Germinal center (tissue), 1 donor: ENCODE measurements around the gene CFAP54.
"Not testable (repeated sequence)": the region's sequence is repeated elsewhere in the genome, so short reads cannot be mapped to it uniquely, and the experiment has no call there.

Source experiments
- DNase-seq: peaks from one replicate; pipeline ENCODE4 v3.0.0; 2012; ENCODE audit warnings: mixed read lengths, low spot score

The CFAP54 gene

GRCh38 chr12:96635844-96636243 lies 146.5 kb downstream of the CFAP54 start:
- DNase-seq = no peak

GRCh38 chr12:96636895-96637294 lies 147.5 kb downstream of the CFAP54 start:
- DNase-seq = no peak

- DNase-seq = no peak
Measured at GRCh38 chr12:96648923-96649322, 159.5 kb downstream of the CFAP54 start.

GRCh38 chr12:96652870-96653269 lies 163.5 kb downstream of the CFAP54 start:
- no peak for DNase-seq

- DNase-seq = no peak
Measured at GRCh38 chr12:96658075-96658474, 168.7 kb downstream of the CFAP54 start.

- DNase-seq = no peak
Measured at GRCh38 chr12:96669786-96670185, 180.4 kb downstream of the CFAP54 start.

GRCh38 chr12:96670334-96670899 lies 181.0 kb downstream of the CFAP54 start:
- no peak for DNase-seq

- not testable (repeated sequence) for DNase-seq
Measured at GRCh38 chr12:96675519-96675918, 186.1 kb downstream of the CFAP54 start.

GRCh38 chr12:96677363-96677762 lies 188.0 kb downstream of the CFAP54 start:
- no peak for DNase-seq

GRCh38 chr12:96687719-96688118 lies 198.3 kb downstream of the CFAP54 start:
- DNase-seq = no peak

- no peak for DNase-seq
Measured at GRCh38 chr12:96698521-96698920, 209.1 kb downstream of the CFAP54 start.

GRCh38 chr12:96698965-96699364 lies 209.6 kb downstream of the CFAP54 start:
- DNase-seq = no peak

GRCh38 chr12:96701856-96702255 lies 212.5 kb downstream of the CFAP54 start:
- DNase-seq = no peak

- DNase-seq = no peak
Measured at GRCh38 chr12:96710127-96710745, 220.9 kb downstream of the CFAP54 start.

- no peak for DNase-seq
Measured at GRCh38 chr12:96711364-96711763, 222.0 kb downstream of the CFAP54 start.

- DNase-seq = no peak
Measured at GRCh38 chr12:96714199-96714598, 224.8 kb downstream of the CFAP54 start.

- peak; percentile 19 for DNase-seq
Measured at GRCh38 chr12:96719660-96720362, 230.4 kb downstream of the CFAP54 start.

- DNase-seq = peak; percentile 10
Measured at GRCh38 chr12:96720363-96720705, 231.0 kb downstream of the CFAP54 start.

- DNase-seq = not testable (repeated sequence)
Measured at GRCh38 chr12:96729466-96729865, 240.1 kb downstream of the CFAP54 start.

- DNase-seq = no peak
Measured at GRCh38 chr12:96729886-96730285, 240.5 kb downstream of the CFAP54 start.

- no peak for DNase-seq
Measured at GRCh38 chr12:96743606-96744005, 254.2 kb downstream of the CFAP54 start.

- DNase-seq = no peak
Measured at GRCh38 chr12:96749999-96750398, 260.6 kb downstream of the CFAP54 start.

GRCh38 chr12:96751626-96752025 lies 262.2 kb downstream of the CFAP54 start:
- no peak for DNase-seq

- no peak for DNase-seq
Measured at GRCh38 chr12:96752211-96752610, 262.8 kb downstream of the CFAP54 start.
